Lower leg skin (tissue), 3 donors: Measurements from ENCODE around the gene IL12RB2.

Experiments used
- POLR2A ChIP-seq, 2 donors: fragments of 450-650 bp; IDR thresholded peaks; one replicate each; pipeline ENCODE4 v1.6.1; 2016 to 2017; ENCODE audit warnings: antibody characterized with exemption in 2 of 2, mild to moderate bottlenecking in 1 of 2, moderate library complexity in 1 of 2
- TF ChIP-seq, protein P1 (sequence below), 3 donors: fragments of 450-650 bp; IDR thresholded peaks; one replicate each; pipeline ENCODE4 v1.5.1; 2016; ENCODE audit warnings: antibody characterized with exemption in 3 of 3, mild to moderate bottlenecking in 3 of 3, moderate library complexity in 2 of 3

DNA sequence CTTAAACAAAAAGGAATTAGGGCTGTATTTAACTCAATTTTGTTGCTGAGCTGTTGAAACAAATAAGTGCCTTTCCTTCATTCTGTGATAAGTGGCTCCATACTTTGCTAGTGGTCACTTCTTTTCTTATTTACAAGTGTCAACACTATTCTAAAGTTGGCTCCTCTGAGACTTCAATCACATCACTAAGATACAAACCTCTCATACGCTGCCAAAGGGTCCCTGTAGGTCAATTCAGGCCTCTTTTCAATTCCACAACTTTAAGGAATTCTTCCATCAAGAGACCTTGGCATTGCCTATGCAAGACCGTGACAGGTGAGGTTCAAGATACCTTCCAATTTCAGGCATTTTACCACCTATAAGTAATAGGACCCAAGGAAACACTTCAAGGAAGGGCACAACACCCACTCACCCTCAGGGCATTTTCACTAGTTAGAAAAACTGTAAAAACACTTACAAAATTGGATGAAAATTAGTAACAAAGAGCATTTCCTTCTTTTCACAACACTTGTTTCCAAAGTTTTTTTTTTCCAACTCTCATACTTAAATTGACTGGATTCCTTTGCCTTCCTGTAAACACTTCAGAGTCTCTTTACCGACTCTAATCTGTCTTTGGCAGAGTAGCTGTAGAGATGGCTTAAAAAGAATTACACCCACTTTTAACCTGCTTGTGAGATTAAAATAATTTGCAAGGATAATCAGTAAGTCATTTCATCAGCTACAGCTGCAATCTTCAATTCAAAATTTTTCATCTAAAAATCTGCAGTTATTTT lies 98.0 kb downstream of the IL12RB2 start:
- TF ChIP-seq, protein P1, sequence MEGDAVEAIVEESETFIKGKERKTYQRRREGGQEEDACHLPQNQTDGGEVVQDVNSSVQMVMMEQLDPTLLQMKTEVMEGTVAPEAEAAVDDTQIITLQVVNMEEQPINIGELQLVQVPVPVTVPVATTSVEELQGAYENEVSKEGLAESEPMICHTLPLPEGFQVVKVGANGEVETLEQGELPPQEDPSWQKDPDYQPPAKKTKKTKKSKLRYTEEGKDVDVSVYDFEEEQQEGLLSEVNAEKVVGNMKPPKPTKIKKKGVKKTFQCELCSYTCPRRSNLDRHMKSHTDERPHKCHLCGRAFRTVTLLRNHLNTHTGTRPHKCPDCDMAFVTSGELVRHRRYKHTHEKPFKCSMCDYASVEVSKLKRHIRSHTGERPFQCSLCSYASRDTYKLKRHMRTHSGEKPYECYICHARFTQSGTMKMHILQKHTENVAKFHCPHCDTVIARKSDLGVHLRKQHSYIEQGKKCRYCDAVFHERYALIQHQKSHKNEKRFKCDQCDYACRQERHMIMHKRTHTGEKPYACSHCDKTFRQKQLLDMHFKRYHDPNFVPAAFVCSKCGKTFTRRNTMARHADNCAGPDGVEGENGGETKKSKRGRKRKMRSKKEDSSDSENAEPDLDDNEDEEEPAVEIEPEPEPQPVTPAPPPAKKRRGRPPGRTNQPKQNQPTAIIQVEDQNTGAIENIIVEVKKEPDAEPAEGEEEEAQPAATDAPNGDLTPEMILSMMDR (IDR thresholded peaks at IDR 0.05), result no peak
- TF ChIP-seq POLR2A (IDR thresholded peaks at IDR 0.05), result no peak
